Thyroid gland (tissue), 4 donors: ENCODE measurements around the gene PLXND1.

Experiments used
- POLR2A ChIP-seq, 2 donors: fragments of 450-650 bp; IDR thresholded peaks; one replicate each; pipeline ENCODE4 v1.6.1; 2017; ENCODE audit warnings: antibody characterized with exemption in 2 of 2, mild to moderate bottlenecking in 2 of 2, moderate library complexity in 1 of 2
- TF ChIP-seq, protein P1 (sequence below), 6 experiments: fragments of 200-600 bp in 3 of 6; fragments of 450-650 bp in 3 of 6; sonication (generic) in 3 of 6; IDR thresholded peaks; one replicate each; pipeline ENCODE4 v1.5.1; 2016 to 2019; ENCODE audit warnings: antibody characterized with exemption in 6 of 6, mild to moderate bottlenecking in 2 of 6, inconsistent platforms in 1 of 6, moderate library complexity in 1 of 6

DNA sequence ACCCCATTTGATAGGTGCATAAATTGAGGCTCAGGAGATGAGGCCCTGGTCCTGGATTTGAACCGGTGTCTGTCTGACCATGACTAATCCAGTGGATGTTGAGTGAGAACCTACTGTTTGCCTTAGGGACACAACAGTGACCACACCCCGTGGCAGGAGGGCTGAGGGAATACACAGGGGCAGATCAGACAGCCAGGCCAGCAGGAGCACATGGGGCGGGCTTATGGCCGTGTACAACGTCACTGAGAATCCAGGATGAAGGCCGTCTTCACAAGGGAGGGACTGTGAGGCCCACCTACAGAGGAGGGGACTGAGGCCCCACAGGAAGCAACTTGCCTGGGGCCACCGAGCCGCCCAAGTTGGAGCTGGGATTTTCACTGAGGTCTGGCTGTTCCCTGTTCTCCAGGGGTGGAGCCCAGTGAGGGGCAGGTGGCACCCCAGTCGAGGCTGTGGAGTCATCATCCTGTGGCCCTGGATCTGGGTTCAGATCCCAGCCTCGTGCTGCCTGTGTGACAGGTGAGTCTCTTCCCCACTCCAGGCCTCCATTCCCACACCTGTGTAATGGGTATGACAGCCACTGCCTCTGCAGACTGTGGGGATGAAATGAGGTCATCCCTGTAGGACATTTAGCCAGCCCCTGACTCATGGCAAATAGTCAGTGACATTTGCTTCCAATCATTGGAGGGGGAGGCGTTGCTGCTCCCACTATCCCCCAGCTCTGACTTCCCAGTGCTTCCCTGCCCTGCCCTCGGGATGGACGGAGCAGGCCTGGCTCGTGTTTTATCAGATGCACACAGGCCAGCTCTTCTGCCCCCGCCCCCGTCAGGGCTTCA is 6.3 kb upstream of the PLXND1 start:
- TF ChIP-seq, protein P1, sequence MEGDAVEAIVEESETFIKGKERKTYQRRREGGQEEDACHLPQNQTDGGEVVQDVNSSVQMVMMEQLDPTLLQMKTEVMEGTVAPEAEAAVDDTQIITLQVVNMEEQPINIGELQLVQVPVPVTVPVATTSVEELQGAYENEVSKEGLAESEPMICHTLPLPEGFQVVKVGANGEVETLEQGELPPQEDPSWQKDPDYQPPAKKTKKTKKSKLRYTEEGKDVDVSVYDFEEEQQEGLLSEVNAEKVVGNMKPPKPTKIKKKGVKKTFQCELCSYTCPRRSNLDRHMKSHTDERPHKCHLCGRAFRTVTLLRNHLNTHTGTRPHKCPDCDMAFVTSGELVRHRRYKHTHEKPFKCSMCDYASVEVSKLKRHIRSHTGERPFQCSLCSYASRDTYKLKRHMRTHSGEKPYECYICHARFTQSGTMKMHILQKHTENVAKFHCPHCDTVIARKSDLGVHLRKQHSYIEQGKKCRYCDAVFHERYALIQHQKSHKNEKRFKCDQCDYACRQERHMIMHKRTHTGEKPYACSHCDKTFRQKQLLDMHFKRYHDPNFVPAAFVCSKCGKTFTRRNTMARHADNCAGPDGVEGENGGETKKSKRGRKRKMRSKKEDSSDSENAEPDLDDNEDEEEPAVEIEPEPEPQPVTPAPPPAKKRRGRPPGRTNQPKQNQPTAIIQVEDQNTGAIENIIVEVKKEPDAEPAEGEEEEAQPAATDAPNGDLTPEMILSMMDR (IDR thresholded peaks at IDR 0.05) = no peak
- TF ChIP-seq POLR2A (IDR thresholded peaks at IDR 0.05) = no peak
